SK-MEL-5 (cell line): ENCODE measurements around the gene LRRC9. TPM values are rescaled to one million over a fixed set of nuclear protein-coding genes. Genes with fewer than 3 reads are reported as not detected.

Experiments used
- DNase-seq: peaks from one replicate; pipeline ENCODE4 v3.0.0-alpha.2; 2016; ENCODE audit warnings: low read depth, low spot score
- in situ Hi-C: cut with HindIII; loops from 2 replicates; pipeline ENCODE4 v1.10.0; 2016; ENCODE audit warnings: low sequenced_read_pairs, high pct_unique_total_duplicates, low pct_unique_long_range_greater_than_20kb
- polyA plus RNA-seq, 2 experiments: library from polyadenylated mRNA; depleted of rRNA; stranded (reverse); fragments of >200 nt; gene quantifications; 2 replicates each; pipeline ENCODE4 v1.2.3, GENCODE V29; 2015
- total RNA-seq: library from RNA; depleted of rRNA; stranded (reverse); fragments of >200 nt; shearing (Covaris generic); gene quantifications from 2 replicates; pipeline ENCODE4 v1.2.3, GENCODE V29; 2014; rRNA removed

Gene LRRC9
- not detected in 2 replicates for total RNA-seq
- polyA plus RNA-seq (2015; cell fraction: cytosol; rRNA removed) = not detected in 2 replicates
- not detected in 2 replicates for polyA plus RNA-seq (2015; cell fraction: nucleus; rRNA removed)

DNA sequence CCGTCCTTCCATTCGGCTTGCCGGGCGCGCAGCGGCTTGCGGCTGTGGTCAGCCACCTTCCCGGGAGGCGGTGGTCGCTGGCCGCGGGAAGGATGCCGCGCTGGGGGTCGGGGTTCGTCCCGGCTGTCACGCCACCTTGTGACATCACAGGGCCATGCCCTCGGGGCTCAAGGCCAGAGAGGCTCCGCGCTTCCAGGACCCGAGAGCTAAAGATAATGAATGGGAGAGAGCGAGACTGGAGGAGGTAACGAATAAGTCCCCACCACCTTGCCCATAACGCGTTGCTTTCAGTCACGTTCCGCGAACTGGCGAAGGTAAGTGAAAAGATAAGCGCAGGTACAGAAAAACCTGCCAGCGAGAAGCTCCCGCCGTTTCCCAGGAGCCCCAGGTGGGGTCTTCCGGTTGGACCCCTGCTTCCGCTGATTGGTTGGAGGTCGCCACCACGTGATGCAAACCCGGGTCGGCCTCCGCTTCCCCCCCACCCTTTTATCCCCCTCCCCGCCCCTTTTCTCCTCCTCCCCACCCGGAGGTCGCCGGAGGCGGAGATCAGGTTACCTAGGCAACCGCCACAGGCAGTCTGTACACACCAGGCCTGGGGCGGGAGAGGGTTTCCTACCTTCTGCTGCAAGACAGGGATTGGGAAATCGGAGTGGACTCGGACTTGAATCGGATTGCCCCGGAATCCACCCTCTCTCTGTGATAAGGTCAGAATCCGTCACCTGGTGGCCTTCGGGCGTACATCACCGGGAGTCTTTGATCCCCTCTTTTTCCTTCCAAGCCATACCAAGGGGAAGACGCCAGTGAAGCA is at the start of gene LRRC9:
LRRC9 (plus strand) TSS at position 575 of the 808 bp plus-strand sequence.
- in situ Hi-C loops = no loop called here
- no peak for DNase-seq

DNA sequence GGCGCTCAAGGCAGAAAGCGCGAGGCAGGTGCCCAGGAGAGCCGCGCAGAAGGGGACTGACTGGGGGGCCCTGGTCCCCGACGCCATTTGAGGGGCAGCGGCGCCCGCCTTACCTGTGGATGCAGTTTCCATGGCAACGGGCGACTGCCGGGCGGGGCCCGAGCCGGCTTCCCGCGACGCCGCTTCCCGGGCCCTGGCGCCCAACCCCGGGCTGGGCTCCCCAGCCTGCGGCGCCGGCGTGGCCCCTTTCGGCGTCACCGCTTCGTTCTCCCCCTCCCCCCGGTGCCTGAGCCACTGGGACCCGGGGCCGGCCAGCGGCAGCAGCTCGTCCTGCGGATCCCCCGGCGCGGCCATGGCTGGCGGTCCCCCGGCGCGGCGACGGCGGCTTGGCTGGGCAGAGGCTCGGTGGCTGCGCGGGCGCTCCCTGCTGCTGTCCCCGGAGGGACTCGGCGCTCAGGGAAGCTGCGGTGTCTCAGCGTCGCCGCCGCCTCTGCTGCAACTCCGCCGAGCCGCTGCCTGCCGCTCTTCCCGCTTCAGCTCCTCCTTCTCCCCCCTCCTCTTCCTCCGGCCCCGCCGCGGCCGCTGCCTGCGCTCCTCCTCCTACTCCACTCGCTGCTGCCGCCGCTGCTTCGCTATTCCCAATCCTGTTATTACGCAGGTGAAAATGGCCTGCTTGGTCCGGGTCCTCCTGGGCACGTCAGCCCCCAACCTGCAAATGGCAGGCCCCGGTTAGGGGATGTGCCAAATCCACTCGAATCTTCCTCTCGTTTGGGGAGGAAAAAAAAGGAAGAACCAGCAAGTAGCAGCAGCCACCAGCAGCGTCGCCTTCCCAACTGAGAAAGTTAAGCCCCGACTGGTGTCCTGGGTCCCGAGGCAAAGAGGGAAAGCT is 49.4 kb upstream of the LRRC9 start, which contains the start of gene RTN1:
RTN1 (minus strand) TSS at position 500 of the 889 bp plus-strand sequence; CDS start at position 354, 146 bp downstream.
- in situ Hi-C loops = no loop called here
- DNase-seq = peak; percentile 9

DNA sequence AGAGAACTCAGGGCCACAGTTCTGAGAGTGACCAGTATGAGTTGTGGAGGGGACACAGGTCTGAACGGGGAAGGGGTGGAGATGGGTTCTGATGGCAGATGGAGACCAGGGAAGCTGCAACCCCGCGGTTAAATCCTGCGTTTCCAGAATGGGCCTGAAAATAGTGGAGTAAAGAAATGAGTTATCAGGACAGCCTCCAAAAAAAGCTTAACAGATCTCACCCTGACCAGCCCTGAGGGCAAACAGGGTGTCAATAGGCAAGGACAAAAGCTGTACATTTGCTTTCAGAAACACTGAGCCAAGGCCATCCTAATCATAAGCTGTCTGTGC is 48.8 kb upstream of the LRRC9 start:
- DNase-seq = no peak
- in situ Hi-C loops = no loop called here

- peak; percentile 28 for DNase-seq
- in situ Hi-C loops = no loop called here
These were observed 37.0 kb upstream of the LRRC9 start for GRCh38 chr14:59882957-59883356.

- no peak for DNase-seq
- in situ Hi-C loops = no loop called here
These were observed 29.3 kb upstream of the LRRC9 start for GRCh38 chr14:59890676-59891075.

DNA sequence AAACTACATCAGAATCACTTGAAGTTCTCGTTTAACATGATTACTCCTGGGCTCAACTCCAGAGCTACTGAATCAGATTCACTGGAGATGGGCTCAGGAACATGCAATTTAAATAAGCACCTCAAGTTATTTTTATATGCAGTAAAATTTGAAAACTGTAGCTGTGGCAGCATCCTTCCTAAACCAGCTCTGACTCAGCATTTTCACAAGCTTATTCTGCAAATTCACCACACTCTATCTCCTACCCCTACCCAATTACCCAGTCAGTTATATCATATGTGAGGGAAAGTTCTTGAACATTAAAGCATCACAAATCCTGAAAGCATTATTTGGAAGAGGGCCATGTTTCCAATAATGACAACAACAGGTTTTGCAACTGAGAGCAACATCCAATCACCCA is 24.2 kb upstream of the LRRC9 start:
- DNase-seq = no peak
- in situ Hi-C loops = no loop called here

DNA sequence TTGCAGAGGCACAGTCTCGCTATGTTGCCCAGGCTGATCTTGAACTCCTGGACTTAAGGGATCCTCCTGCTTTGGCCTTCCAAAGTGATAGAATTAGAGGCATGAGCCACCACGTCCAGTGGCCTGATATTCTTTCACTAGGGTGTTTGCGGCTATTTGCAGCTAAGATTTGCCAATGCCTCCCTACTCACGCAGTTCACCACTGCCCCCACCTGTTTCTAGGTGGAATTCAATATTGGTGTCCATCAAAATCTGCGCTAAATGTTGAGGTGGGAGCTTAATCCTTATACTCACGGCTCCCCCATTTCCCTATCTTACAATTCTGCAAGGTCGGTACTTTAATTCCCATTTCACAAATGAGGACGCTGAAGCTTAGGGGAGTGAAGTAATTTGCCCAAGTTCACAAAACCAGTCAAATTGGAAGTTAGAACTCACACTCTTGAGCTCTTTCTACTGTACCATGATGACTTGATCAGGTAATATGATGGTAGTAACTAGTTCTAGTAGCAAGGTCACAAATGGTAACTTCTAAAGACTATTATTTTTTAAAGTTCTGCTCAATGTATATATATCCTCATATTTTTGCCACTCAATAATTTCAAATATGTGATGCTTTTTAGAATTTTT is 22.1 kb upstream of the LRRC9 start:
- peak; percentile 58 for DNase-seq
- in situ Hi-C loops = no loop called here

- in situ Hi-C loops = no loop called here
- no peak for DNase-seq
These were observed 19.4 kb upstream of the LRRC9 start for GRCh38 chr14:59900556-59900955.

DNA sequence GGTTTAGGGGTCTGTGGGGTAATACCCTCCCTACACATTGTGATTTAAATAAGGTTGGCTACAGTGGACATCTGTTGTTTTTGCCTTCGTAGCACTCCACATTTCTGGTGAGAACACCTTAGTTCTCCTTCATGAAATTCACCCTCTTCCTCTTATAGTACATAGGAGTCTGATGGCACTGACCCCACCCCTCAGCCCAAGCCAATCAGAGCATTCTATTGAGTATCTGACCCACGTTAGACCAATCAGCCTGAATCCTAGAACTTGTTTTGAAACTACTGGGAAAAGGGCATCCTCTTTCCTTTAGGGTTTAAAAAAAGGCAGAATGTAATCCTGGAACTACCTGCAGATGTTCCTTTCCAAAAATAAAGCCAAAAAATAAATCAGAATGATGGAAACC is 15.8 kb upstream of the LRRC9 start:
- in situ Hi-C loops = no loop called here
- no peak for DNase-seq

DNA sequence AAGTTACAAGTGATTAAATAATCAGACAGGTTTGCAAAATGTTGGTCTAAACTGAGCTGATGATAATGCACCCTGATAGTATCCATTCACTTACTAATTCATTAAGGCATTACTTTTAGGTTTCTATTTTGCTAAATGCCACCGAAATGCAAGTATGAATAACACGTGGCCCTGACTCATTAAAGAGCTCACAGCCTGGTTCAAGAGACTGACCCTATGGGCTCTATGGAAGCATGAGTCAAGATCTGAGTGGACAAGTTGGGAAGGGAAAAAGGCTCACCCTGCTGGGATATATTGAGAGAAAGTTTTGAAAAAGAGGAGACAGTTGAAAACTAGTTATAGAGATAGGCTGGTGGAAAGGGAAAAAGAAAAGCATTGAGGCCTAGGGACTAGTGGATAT is 14.8 kb upstream of the LRRC9 start:
- in situ Hi-C loops = no loop called here
- DNase-seq = no peak

GRCh38 chr14:59912443-59912842 is 7.5 kb upstream of the LRRC9 start:
- in situ Hi-C loops = no loop called here

GRCh38 chr14:59913187-59913586 is 6.8 kb upstream of the LRRC9 start:
- no peak for DNase-seq
- in situ Hi-C loops = no loop called here

More at GRCh38 chr14:59912443-59912842, 7.5 kb upstream of the LRRC9 start:
- DNase-seq = no peak

DNA sequence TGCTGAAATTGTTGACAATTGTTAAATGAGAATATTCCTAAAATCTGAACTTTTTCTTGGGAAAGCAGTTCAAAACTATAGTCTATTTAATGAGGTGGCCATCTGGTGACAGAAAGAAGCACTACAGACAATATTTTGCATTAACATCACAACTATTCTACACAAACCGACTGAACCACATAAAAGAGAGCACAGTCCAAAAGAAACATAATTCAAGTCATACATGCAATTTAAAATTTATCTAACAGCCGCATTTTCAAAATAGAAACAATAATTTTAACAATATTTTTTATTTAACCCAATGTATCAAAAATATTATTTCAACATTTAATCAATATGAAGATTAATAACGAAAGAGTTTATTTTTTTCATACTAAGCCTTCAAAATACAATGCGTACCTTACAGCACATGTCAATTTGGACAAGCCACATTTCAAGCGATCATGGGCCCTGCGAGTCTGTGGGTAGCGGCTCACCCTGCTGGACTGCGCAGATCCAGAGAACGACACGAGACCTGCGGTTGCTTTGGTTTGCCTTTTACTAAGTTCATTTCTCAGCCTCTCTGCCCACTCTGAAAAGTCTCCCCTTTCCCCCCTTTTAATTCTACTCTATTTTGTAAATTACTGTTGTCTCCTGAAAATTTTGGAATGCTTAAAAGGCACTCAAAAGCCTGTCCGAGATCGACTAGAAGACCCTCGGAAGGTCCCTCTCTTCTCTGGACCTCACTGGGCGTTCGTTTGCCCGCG is 947 bp upstream of the LRRC9 start:
- DNase-seq = peak; percentile 48
- in situ Hi-C loops = no loop called here

DNA sequence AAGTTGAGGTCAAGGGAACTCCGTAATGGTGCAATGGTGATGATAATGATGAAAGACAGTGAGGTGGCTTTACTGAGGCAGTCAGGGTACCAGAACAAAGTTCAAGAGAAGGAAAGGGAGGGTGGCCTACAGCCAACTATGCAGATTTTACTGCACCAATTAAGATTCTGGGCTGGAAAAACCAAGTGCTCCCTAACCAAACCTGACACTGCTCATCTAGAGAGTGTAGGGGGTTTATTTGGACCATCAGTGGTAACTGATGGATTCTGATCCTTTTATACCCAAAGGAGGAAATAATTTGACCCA is 387 bp downstream of the LRRC9 start:
- in situ Hi-C loops = no loop called here

GRCh38 chr14:59925797-59926196 is 5.9 kb downstream of the LRRC9 start:
- in situ Hi-C loops = no loop called here

More for the DNA sequence above, 387 bp downstream of the LRRC9 start:
- no peak for DNase-seq

DNA sequence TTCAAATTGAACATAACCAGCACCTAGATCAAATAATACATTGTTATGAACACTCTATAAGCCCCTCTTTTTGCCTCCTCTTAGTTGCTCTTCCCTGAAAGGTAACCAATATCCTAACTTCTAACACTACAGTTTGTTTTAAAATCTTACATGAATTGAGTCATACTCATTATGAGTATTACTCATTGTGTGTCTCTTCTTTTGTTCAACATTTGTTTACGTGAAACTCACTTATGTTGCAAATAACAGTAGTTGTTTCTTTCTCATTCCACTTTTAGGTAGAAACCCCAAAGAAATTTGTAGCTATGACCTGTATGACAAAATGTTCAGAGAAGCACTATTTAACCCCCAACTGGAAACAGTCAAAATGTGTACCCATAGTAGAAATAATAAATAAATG is 6.6 kb downstream of the LRRC9 start:
- no peak for DNase-seq
- in situ Hi-C loops = no loop called here

More at GRCh38 chr14:59925797-59926196, 5.9 kb downstream of the LRRC9 start:
- no peak for DNase-seq

DNA sequence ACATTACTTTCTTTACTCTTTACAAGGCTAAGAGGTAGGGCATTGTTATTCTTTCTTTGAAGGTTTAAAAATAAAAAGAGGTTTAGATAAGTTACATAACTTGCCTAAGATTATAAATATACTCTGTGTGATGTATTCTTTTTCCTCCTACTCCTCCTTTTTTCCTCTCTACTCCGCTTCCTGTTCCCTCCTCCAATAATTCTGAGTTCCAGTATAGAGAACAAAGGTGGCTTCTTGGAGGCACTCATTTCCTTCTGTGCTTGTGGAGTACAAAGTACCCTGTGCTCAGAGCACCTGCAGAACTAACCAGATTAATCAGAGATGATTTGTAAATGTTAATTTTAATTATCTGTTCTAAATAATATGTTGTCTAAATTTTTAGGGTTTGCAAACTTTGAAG is 11.3 kb downstream of the LRRC9 start:
- in situ Hi-C loops = no loop called here

More for the DNA sequence above, 11.3 kb downstream of the LRRC9 start:
- DNase-seq = no peak
